D721Med (cell line): ENCODE results near the gene R3HDM1.
A peak's percentile ranks its signal among the peaks of the same experiment; 100 is the strongest.
"Not testable (repeated sequence)": the region's sequence is repeated elsewhere in the genome, so short reads cannot be mapped to it uniquely, and the experiment has no call there.

Experiments used
- DNase-seq: peaks from one replicate; pipeline ENCODE4 v3.0.0; 2011; ENCODE audit warnings: low spot score; ENCODE audit not compliant: insufficient read length
- FAIRE-seq: peaks from 2 replicates; lab custom pipeline; 2011; peaks lifted over from hg19 to GRCh38; lab: Jason Lieb, UNC
- TF ChIP-seq, protein P1 (sequence below): IDR thresholded peaks from 2 replicates; pipeline ENCODE4 v1.5.1; 2012; ENCODE audit warnings: mild to moderate bottlenecking, control low read depth; ENCODE audit not compliant: insufficient read depth; ENCODE audit errors: missing control alignments

Gene R3HDM1

GRCh38 chr2:135510577-135510976, 20.7 kb upstream of the R3HDM1 start:
- DNase-seq (no peak), FAIRE-seq (no peak)
- TF ChIP-seq, protein P1, sequence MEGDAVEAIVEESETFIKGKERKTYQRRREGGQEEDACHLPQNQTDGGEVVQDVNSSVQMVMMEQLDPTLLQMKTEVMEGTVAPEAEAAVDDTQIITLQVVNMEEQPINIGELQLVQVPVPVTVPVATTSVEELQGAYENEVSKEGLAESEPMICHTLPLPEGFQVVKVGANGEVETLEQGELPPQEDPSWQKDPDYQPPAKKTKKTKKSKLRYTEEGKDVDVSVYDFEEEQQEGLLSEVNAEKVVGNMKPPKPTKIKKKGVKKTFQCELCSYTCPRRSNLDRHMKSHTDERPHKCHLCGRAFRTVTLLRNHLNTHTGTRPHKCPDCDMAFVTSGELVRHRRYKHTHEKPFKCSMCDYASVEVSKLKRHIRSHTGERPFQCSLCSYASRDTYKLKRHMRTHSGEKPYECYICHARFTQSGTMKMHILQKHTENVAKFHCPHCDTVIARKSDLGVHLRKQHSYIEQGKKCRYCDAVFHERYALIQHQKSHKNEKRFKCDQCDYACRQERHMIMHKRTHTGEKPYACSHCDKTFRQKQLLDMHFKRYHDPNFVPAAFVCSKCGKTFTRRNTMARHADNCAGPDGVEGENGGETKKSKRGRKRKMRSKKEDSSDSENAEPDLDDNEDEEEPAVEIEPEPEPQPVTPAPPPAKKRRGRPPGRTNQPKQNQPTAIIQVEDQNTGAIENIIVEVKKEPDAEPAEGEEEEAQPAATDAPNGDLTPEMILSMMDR, result no peak

DNA sequence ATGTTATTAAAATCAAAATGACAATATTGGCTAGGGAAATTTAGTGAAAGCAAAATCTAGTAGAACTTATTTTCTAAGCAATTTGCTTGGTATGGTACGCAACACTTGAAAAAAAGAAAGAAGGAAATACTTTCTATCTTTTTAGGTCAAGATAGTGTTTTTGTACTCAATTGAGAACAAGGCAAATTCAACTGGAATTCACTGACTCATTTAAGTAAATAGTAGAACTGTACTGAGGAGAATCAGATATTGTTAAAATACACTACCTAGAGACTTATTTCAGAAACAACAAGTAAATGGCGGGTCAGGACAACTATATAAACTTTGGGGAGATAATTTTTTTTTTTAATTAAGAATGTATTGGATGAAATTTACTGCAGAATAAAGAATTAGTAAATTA, 19.2 kb upstream of the R3HDM1 start:
- TF ChIP-seq, protein P1, result no peak
- FAIRE-seq (no peak), DNase-seq (no peak)

GRCh38 chr2:135525786-135526185, 5.5 kb upstream of the R3HDM1 start:
- FAIRE-seq, result no peak
- TF ChIP-seq, protein P1, result no peak

DNA sequence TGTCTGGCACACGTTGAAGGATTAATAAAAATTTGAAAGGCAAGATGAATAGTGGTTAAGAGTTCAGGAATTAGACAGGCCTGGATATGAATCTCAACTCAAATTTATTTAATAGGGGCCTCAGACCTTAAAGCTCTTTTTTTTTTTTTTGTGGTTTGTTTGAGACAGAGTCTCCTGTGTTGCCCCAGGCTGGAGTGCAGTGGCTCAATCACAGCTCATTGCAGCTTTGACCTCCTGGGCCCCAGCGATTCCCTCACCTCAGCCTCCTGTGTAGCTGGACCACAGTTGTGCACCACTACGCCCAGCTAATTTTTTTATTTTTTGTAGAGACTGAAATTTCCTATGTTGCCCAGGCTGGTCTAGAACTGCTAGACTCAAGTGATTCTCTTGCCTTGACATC, 3.3 kb upstream of the R3HDM1 start:
- DNase-seq (no peak), FAIRE-seq (no peak)
- TF ChIP-seq, protein P1, result no peak

More at GRCh38 chr2:135525786-135526185, 5.5 kb upstream of the R3HDM1 start:
- DNase-seq, result no peak

- TF ChIP-seq, protein P1, result no peak
- DNase-seq (no peak), FAIRE-seq (peak; percentile 32)
These were observed 712 bp upstream of the R3HDM1 start, which contains the start of gene ZRANB3 for GRCh38 chr2:135530313-135531230. Gene ZRANB3 (minus strand): TSS chr2:135531218.

DNA sequence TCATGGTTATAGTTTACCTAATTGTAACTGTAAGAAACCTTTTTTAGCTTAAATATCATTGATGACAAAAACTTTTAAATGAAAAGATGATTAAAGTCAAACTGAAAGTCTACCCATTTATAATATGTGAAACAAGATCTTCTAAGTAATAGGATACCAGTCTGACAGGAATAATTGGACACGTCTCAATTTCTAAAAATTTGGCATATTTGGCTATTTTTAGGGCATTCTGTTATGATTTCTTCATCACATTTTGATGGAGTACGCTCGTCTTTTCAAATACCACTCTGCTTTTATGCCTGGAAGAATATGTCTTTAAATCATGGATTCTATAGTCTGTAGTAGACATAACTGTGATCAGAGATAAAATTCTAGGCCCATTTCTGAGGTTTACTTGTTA, 1.3 kb downstream of the R3HDM1 start:
- TF ChIP-seq, protein P1, result no peak
- DNase-seq (no peak), FAIRE-seq (no peak)

DNA sequence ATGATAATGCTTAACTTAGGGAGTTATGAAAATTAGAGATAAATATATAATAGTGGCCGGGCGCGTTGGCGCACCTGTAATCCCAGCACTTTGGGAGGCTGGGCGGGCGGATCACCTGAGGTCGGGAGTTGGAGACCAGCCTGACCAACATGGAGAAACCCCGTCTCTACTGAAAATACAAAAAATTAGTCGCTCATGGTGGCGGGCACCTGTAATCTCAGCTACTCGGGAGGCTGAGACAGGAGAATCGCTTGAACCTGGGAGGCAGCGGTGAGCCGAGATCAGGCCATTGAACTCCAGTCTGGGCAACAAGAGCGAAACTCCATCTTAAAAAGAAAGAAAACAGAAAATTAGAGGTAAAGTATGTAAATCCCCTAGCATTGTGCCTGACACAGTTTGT, 2.3 kb downstream of the R3HDM1 start:
- not testable (repeated sequence) for DNase-seq, FAIRE-seq
